ENCODE results near the gene KLHL12.

The KLHL12 gene

DNA sequence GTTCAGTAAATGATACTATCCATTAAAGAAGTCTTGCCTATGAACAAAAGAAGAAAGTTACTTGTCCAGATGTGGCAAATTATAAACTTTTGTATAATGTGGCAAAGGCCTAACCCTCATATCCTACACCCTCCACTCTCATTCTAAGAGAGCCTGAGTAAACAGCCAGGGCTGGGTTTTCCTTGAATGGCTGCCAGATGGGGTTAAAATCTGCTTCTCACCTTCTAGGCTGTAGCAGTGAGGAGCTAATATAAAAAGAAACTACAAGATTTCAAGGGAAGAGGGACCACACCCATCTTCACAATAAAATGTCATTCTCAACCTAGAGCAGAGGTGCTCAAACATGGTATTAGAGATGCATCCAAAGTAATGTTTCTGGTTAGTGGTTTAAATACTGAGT lies 47.0 kb downstream of the KLHL12 start:
- no peak overlapping the region for H3K27ac ChIP-seq
- TF ChIP-seq, protein P1, sequence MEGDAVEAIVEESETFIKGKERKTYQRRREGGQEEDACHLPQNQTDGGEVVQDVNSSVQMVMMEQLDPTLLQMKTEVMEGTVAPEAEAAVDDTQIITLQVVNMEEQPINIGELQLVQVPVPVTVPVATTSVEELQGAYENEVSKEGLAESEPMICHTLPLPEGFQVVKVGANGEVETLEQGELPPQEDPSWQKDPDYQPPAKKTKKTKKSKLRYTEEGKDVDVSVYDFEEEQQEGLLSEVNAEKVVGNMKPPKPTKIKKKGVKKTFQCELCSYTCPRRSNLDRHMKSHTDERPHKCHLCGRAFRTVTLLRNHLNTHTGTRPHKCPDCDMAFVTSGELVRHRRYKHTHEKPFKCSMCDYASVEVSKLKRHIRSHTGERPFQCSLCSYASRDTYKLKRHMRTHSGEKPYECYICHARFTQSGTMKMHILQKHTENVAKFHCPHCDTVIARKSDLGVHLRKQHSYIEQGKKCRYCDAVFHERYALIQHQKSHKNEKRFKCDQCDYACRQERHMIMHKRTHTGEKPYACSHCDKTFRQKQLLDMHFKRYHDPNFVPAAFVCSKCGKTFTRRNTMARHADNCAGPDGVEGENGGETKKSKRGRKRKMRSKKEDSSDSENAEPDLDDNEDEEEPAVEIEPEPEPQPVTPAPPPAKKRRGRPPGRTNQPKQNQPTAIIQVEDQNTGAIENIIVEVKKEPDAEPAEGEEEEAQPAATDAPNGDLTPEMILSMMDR (conservative IDR thresholded peaks at IDR 0.05): no peak

DNA sequence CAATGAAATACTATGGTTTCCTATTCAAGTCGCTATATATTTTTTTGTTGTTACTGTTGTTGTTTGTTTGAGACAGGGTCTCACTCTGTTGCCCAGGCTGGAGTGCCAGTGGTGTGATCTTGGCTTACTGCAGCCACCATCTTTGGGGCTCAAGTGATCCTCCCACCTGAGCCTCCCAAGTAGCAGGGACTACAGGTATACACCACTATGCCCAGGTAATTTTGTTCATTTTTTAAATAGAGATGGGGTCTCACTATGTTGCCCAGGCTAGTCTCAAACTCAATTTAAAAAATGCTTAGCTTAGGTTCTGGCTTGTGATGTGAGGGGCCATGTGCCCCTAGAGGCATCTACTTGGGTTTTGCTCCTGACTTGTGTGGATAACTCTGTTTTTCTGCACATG lies 47.9 kb downstream of the KLHL12 start:
- H3K27ac ChIP-seq: no peak overlapping the region
- TF ChIP-seq, protein P1 (conservative IDR thresholded peaks at IDR 0.05): no peak

DNA sequence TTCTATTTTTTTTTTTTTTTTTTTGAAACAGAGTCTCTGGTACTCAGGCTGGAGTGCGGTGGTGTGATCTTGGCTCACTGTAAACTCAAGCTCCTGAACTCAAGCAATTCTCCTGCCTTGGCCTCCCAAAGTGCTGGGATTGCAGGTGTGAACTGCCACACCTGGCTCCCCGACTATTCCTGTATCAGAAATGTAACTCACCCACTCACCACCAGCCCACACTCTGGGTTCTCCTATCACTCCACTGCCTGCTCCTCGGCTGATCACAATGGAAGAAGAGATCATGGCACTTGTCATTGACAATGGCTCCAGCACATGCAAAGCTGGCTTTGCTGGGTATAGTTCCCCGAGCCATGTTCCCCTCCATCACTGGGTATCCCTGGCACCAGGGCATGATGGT lies 54.0 kb downstream of the KLHL12 start:
- H3K27ac ChIP-seq: 0 out of 2 replicates have a peak overlapping the region, but pooled peaks have one; percentile 87
- TF ChIP-seq, protein P1 (conservative IDR thresholded peaks at IDR 0.05): no peak

DNA sequence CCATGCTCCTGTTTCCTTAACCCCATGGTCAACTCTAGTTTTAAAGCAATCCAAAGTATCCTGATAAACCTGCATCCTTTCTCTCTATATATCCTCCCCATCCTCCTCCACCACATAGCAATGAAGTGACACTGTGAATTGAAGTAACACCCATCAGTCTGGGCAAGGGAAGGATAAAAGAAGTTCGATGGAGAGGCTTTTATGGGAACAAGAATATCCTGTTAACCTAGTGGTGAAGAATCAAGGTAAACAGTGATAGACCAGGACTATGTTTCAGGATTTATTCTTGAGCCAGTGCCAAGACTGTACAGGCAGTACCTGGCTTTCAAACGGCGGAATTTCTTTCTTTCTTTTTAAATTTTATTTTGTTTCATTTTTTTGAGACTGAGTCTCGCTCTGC lies 55.7 kb downstream of the KLHL12 start:
- TF ChIP-seq, protein P1 (conservative IDR thresholded peaks at IDR 0.05): no peak

DNA sequence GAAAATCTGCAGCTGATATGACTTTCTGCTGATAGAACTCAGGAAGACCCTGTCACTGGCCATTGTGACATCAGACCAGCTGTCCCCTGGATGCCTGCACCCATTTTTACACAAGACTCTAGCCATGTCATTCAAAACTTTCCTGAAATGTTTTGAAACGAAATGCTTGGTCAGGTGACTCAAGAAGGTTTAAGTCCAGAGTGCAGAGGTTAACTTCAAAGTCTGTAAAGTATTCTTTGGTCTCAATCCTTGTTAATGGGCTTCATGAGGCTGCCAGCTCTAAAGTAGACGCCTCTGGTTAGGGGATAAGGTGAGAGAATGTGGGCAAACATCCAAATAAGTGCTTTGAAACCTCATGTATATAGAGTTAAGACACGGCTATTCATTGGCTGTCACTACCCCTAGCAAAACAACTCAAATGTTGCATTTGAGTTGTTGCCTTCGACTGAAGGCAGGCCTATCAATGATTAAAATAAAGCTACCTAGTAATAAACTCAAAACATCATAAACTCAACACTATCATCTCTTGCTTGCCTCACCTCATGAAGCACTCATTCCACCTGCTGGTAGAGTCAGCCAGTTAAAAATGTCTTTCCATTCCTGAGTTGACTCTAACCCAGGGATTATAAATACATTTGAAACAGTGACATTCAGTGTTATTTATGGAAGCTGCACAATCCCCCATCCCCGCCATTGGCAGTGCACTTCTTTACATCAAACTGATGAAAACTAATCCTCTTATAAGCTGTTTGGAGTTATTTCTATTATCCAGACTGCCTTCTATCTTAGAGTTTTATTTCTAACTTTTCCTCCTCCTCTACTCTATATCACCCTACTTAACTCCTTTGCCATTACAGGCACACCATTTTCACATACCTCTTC lies 64.1 kb downstream of the KLHL12 start:
- TF ChIP-seq, protein P1 (conservative IDR thresholded peaks at IDR 0.05): no peak
- H3K27ac ChIP-seq: peak overlapping the region; percentile 83

More for the DNA sequence above, 55.7 kb downstream of the KLHL12 start:
- H3K27ac ChIP-seq: peak overlapping the region; percentile 87

DNA sequence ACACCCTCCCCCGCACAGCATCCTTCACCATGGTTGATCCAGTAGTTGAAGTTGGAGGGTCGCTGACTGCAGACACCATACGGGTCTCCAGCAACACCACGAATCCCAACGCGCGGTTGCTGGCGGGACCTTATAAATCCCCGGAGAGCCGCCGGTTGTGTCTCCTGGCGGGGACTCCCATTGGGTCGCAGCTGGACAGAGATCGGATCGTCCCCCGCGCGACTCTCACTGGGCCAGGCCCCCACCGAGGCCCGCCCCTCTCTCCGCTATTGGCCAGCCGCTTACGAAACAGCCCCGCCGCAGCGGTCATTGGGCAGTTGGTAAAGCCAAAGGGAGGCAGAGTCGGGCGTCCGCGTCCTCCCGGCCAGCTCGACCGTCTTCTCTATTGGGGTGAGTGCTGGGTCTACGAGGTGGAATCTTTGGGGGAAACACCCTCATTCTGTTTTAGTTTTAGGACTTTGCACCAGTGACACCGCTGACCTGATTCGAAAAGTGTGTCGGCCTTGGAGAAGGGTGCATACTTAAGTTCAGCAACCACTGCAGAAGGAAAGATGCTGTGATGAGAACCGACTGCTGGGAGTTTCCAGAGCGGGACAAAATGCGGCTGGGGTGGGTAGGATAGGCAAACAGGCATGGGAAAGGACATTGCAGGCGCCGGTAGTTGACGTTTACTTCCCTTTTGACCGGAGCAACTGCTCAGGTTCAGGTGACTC lies 65.5 kb downstream of the KLHL12 start:
- H3K27ac ChIP-seq: peak overlapping the region; percentile 83
- TF ChIP-seq, protein P1 (conservative IDR thresholded peaks at IDR 0.05): no peak

DNA sequence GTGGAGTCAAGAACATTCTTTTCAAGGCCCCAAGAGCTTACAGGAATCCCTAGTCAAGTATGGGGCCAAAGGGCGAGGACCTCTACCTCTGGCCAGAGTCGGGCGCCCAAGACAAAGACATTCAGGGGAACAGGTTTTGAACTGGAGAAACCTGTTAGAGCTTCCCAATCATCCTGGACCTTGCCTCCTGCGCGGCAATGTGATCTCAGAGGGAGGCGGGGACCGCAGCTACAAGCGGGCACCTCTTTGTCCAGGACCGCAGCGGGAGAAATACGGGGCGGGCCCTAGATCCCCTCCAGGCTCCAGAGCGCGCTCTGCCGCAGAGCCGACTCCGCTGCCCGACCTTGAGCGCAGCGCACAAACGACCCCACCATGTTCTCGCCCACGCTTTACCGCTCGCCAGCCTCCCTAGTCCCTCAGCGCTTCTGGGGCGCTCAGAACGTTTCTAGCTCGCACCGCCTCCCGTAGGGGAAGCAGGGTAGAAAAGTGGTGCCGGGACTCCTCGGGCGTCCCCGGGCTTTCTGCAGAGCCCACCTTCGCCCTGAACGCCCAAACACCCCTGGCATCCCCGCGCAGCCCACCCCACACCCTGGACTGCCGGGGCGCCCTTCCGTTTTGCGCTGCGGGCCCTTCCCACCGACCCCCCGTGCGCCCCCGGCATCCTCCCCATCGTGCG lies 66.2 kb downstream of the KLHL12 start:
- TF ChIP-seq, protein P1 (conservative IDR thresholded peaks at IDR 0.05): no peak
- peak overlapping the region; percentile 83 for H3K27ac ChIP-seq
